Ovary (tissue), 9 donors: Measurements from ENCODE around the gene STAT5B. TPM values are rescaled to one million over a fixed set of nuclear protein-coding genes. Genes with fewer than 3 reads are reported as not detected.
"Not testable (repeated sequence)": the region's sequence is repeated elsewhere in the genome, so short reads cannot be mapped to it uniquely, and the experiment has no call there.

Experiments used
- DNase-seq, 5 donors: peaks; one replicate each; pipeline ENCODE4 v3.0.0-alpha.2; 2019 to 2020
- H3K27ac ChIP-seq, 2 donors: fragments of 200-600 bp; one replicate each; pipeline versions ENCODE4 v1.5.1 to v1.8.0; 2019 to 2022
- H3K27me3 ChIP-seq: fragments of 200-600 bp; one replicate; pipeline ENCODE4 v1.8.0; 2022
- H3K36me3 ChIP-seq: fragments of 200-600 bp; sonication (generic); one replicate; pipeline ENCODE4 v1.5.1; 2019
- H3K4me1 ChIP-seq: one replicate; pipeline ENCODE4 v1.8.1; 2013; ENCODE audit warnings: mild to moderate bottlenecking, moderate library complexity; ENCODE audit not compliant: insufficient read depth
- H3K4me3 ChIP-seq: fragments of 200-600 bp; sonication (generic); one replicate; pipeline ENCODE4 v1.5.1; 2017
- H3K9me3 ChIP-seq, 2 donors: fragments of 200-600 bp in 1 of 2; sonication (generic) in 1 of 2; one replicate each; pipeline versions ENCODE4 v1.5.1 to v1.8.1; 2013 to 2019; ENCODE audit warnings: mild to moderate bottlenecking in 1 of 2, moderate library complexity in 1 of 2
- EP300 ChIP-seq: sonication (generic); formaldehyde crosslinking; IDR thresholded peaks from one replicate; pipeline ENCODE4 v1.6.1; 2017; ENCODE audit warnings: antibody characterized with exemption
- POLR2A ChIP-seq: fragments of 450-650 bp; IDR thresholded peaks from one replicate; pipeline ENCODE4 v1.6.1; 2017; ENCODE audit warnings: antibody characterized with exemption, mild to moderate bottlenecking, moderate library complexity
- WGBS, 3 donors: extraction: QIAGEN DNeasy Blood & Tissue Kit in 1 of 3; methylation state at CpG; one replicate each; pipeline versions ENCODE4 v1.1.5 to v1.1.7; 2013 to 2017; 5-methylcytosine and 5-hydroxymethylcytosine counted together
- intact Hi-C, 4 donors: fragments of 100-400 bp; cut with DNase I; formaldehyde crosslinking; loops; one replicate each; pipeline versions ENCODE4 v1.11.0 to v1.15.1; 2022 to 2023
- polyA plus RNA-seq, 2 donors: library from polyadenylated mRNA; stranded (reverse); fragments of 200-250 nt in 1 of 2; fragments of 350-450 nt in 1 of 2; fragmentation: Illumina TruSeq in 1 of 2; extraction: RNeasy Lipid Tissue Mini Kit (QIAGEN cat#74804) in 1 of 2; gene quantifications; one replicate each; pipeline ENCODE4 v1.2.3, GENCODE V29; 2013 to 2014
- total RNA-seq, 7 donors: library from RNA; depleted of rRNA in 2 of 7; stranded (reverse); fragments of >200 nt in 2 of 7; fragmentation: NEBNext Ultra II Directional in 3 of 7; extraction: Animal tissue kit (Norgen Biotek cat#: 25700) in 3 of 7; gene quantifications; one replicate each; pipeline versions ENCODE4 v1.1.0 to v1.2.4, GENCODE V29; 2016 to 2023
- TF ChIP-seq, protein P1 (sequence below), 3 donors: fragments of 450-650 bp in 2 of 3; fragments of 200-600 bp in 1 of 3; IDR thresholded peaks; one replicate each; pipeline versions ENCODE4 v1.5.1 to v1.8.0; 2016 to 2022; ENCODE audit warnings: antibody characterized with exemption in 3 of 3, mild to moderate bottlenecking in 1 of 3
- donor health status: DM: no; HTN: no; CAD: no; lungs with moderate emphysema.
- donor health status: DM: no; HTN: no; CAD: no.
- donor health status: Bipolar disorder and iron deficiency.
- donor health status: DM: yes; HTN: yes; CAD: no.
- donor health status: DM: no; HTN: no; CAD: no.
- donor health status: DM: yes; HTN: yes; CAD: no.

The STAT5B gene
- total and polyA plus RNA-seq, 9 donors = 66.1 to 176 (median 108) TPM

DNA sequence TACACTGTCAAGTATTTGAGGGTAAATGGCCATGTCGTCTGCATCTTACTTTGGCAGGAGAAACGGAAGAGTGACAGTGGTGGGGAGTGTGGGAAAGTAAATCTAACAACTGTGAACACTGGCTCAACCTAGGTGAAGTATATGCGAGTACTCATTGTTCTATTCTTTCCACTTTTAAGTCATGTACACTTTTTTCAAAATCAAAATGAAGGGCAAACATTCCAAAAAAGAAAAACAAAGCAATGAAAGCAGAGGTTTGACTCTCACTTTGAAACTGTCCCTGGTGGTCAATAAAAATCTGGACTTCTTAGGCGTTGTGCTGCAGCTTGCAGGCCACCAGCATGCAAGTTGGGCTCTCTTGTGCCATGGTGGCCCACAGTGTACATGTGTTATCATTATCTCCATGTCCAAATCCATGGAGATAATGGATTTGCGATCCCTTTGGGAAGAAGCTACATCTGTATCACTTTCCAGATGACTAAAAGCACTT lies 32.7 kb downstream of the STAT5B start:
- TF ChIP-seq EP300 (no peak), POLR2A (no peak)
- TF ChIP-seq, protein P1, sequence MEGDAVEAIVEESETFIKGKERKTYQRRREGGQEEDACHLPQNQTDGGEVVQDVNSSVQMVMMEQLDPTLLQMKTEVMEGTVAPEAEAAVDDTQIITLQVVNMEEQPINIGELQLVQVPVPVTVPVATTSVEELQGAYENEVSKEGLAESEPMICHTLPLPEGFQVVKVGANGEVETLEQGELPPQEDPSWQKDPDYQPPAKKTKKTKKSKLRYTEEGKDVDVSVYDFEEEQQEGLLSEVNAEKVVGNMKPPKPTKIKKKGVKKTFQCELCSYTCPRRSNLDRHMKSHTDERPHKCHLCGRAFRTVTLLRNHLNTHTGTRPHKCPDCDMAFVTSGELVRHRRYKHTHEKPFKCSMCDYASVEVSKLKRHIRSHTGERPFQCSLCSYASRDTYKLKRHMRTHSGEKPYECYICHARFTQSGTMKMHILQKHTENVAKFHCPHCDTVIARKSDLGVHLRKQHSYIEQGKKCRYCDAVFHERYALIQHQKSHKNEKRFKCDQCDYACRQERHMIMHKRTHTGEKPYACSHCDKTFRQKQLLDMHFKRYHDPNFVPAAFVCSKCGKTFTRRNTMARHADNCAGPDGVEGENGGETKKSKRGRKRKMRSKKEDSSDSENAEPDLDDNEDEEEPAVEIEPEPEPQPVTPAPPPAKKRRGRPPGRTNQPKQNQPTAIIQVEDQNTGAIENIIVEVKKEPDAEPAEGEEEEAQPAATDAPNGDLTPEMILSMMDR (IDR thresholded peaks at IDR 0.05) = no peak
- no peak overlapping the region for H3K27ac ChIP-seq

DNA sequence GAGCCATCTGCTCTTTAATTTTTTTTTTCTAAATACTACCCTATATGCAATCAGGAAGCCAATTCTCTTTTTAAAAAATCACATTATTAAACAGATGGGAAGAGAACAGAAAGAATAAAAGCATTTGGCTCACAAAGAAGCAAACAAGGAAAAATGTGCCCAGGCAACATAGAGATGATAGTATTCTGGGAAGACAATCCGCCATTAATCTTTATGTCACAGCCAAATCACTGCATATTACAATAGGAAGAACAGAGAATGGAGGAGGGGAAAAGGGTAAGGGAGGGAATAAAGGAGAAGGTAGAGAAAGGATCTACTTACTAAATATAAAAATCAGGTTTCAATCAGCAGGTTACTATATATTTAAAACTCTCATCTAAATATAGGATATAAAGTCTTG lies 34.3 kb downstream of the STAT5B start:
- Histone ChIP-seq H3K9me3 (no peaks in the 10 kb centered on the region), H3K27me3 (no peaks in the 10 kb centered on the region), H3K4me1 (peaks cover 12% of the 10 kb centered on the region), H3K27ac (no peak overlapping the region), H3K4me3 (no peak overlapping the region), H3K36me3 (no peaks in the 10 kb centered on the region)
- intact Hi-C loops = no loop called here
- 89 to 96% (median 92%) methylated on average over 1 of the region's 1 CpG for WGBS, 3 donors
- DNase-seq = no peak
- TF ChIP-seq EP300 (no peak), POLR2A (no peak)
- TF ChIP-seq, protein P1 (IDR thresholded peaks at IDR 0.05) = no peak

More for the DNA sequence above, 32.7 kb downstream of the STAT5B start:
- Histone ChIP-seq H3K36me3 (no peaks in the 10 kb centered on the region), H3K27me3 (no peaks in the 10 kb centered on the region), H3K9me3 (no peaks in the 10 kb centered on the region), H3K4me3 (no peak overlapping the region), H3K4me1 (peaks cover 9% of the 10 kb centered on the region)
- WGBS, 3 donors = 54 to 65% (median 58%) methylated on average over 5 of the region's 5 CpGs
- DNase-seq = no peak
- intact Hi-C loops = no loop called here

DNA sequence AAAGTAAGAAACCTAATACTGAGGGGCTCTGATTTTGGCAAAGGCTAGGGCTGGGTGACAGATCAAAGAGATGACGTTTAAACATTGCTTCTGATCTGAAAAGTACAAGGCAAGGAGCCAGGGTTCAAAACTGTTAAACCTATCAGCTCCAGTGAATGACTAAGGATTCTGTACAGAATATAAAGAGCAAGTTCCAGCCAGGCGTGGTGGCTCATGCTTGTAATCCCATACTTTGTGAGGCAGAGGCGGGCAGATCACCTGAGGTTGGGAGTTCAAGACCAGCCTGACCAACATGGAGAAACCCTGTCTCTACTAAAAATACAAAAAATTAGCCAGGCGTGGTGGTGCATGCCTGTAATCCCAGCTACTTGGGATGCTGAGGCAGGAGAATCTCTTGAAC lies 35.3 kb downstream of the STAT5B start:
- H3K9me3 ChIP-seq, H3K36me3 ChIP-seq, H3K27ac ChIP-seq, H3K4me3 ChIP-seq, DNase-seq, H3K27me3 ChIP-seq, intact Hi-C loops: not testable (repeated sequence)
- peaks cover 15% of the 10 kb centered on the region for H3K4me1 ChIP-seq
- 77 to 82% (median 81%) methylated on average over 4 of the region's 4 CpGs for WGBS, 3 donors

DNA sequence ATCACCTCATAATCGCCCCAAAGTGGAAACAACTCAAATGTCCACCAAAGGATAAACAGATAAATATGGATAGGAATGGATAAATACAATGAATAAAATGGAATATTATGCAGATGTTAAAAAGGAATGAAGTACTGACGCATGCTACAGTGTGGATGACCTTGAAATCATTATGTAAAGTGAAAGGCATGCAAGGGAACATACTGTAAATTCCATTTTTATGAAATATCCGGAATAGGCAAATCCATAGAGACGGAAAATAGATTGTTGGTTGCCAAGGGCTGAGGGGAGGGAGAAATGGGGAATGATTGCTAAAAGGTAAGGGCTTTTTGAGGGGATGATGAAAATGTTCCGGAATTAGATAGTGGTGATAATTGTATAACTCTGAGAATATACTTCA lies 36.0 kb downstream of the STAT5B start:
- H3K4me1 ChIP-seq = peaks cover 12% of the 10 kb centered on the region
- no peak for TF ChIP-seq POLR2A
- no peak for TF ChIP-seq EP300
- TF ChIP-seq, protein P1 (IDR thresholded peaks at IDR 0.05) = no peak
- no peaks in the 10 kb centered on the region for H3K9me3 ChIP-seq
- H3K36me3 ChIP-seq = no peaks in the 10 kb centered on the region
- no peak overlapping the region for H3K4me3 ChIP-seq
- H3K27me3 ChIP-seq = no peaks in the 10 kb centered on the region
- intact Hi-C loops = no loop called here
- no peak overlapping the region for H3K27ac ChIP-seq
- DNase-seq = no peak
- WGBS, 3 donors = 66 to 75% (median 67%) methylated on average over 5 of the region's 5 CpGs

DNA sequence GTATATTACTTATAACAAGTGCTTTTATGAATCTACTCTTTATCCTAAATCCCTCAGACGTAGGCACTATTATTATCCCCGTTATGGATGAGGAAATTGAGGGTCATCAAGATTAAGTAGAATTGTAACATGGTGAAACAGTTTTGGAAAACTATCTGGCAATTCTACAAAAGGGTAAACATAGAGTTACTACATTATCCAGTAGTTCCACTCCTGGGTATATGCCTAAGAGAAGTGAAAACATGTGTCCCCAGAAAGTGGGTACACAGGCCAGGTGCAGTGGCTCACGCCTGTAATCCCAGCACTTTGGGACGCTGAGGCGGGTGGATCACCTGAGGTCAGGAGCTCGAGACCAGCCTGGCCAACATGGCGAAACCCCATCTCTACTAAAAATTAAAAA lies 36.6 kb downstream of the STAT5B start:
- H3K27ac ChIP-seq, H3K4me3 ChIP-seq, DNase-seq, intact Hi-C loops, H3K36me3 ChIP-seq, H3K9me3 ChIP-seq, H3K27me3 ChIP-seq: not testable (repeated sequence)
- H3K4me1 ChIP-seq = peaks cover 10% of the 10 kb centered on the region
- WGBS, 3 donors = 83 to 87% (median 87%) methylated on average over 7 of the region's 7 CpGs
